ENCODE measurements around the gene RNASE9. TPM values are rescaled to one million over a fixed set of nuclear protein-coding genes. Genes with fewer than 3 reads are reported as not detected.

Gene RNASE9
- total RNA-seq, 2 donors from 2014 or later: not detected

- Mint-ChIP-seq H3K9me3 (no peaks in the 10 kb centered on the region), H3K36me3 (peaks cover 5% of the 10 kb centered on the region), H3K27ac (no peak overlapping the region), H3K4me1 (ENCODE audit: low read depth in 2 of 2) (no peaks in the 10 kb centered on the region), H3K27me3 (peaks cover 8 to 12% of the 10 kb centered on the region in 2 donors), H3K4me3 (no peak overlapping the region)
- no peak for ATAC-seq
- DNase-seq (ENCODE audit: low spot score): no peak
Observed at GRCh38 chr14:20563971-20564370, 3.1 kb upstream of the RNASE9 start.

- no peaks in the 10 kb centered on the region for H3K36me3 Mint-ChIP-seq
Observed at GRCh38 chr14:20559461-20559904, 1.4 kb downstream of the RNASE9 start.

GRCh38 chr14:20557212-20557542, 3.7 kb downstream of the RNASE9 start:
- Mint-ChIP-seq H3K4me3 (no peak overlapping the region), H3K27ac (no peak overlapping the region), H3K36me3 (no peaks in the 10 kb centered on the region), H3K27me3 (peaks cover 9 to 15% of the 10 kb centered on the region in 2 donors), H3K4me1 (ENCODE audit: low read depth in 2 of 2) (no peaks in the 10 kb centered on the region), H3K9me3 (no peaks in the 10 kb centered on the region)
- DNase-seq (ENCODE audit: low spot score) (no peak), ATAC-seq (no peak)

More at GRCh38 chr14:20559461-20559904, 1.4 kb downstream of the RNASE9 start:
- Mint-ChIP-seq H3K27ac (no peak overlapping the region), H3K27me3 (peaks cover 9 to 20% of the 10 kb centered on the region in 2 donors), H3K4me3 (no peak overlapping the region), H3K9me3 (no peaks in the 10 kb centered on the region), H3K4me1 (ENCODE audit: low read depth in 2 of 2) (no peaks in the 10 kb centered on the region)
- ATAC-seq (no peak), DNase-seq (ENCODE audit: low spot score) (no peak)

- Mint-ChIP-seq H3K27ac (no peak overlapping the region), H3K27me3 (peaks cover 9 to 15% of the 10 kb centered on the region in 2 donors)
Observed at GRCh38 chr14:20556500-20557211, 4.2 kb downstream of the RNASE9 start.

GRCh38 chr14:20555845-20556244, 5.0 kb downstream of the RNASE9 start:
- Mint-ChIP-seq H3K4me3 (no peak overlapping the region), H3K36me3 (no peaks in the 10 kb centered on the region), H3K9me3 (no peaks in the 10 kb centered on the region), H3K27me3 (peaks cover 6 to 15% of the 10 kb centered on the region in 2 donors), H3K27ac (no peak overlapping the region), H3K4me1 (ENCODE audit: low read depth in 2 of 2) (no peaks in the 10 kb centered on the region)
- no peak for ATAC-seq
- DNase-seq (ENCODE audit: low spot score): no peak

More at GRCh38 chr14:20556500-20557211, 4.2 kb downstream of the RNASE9 start:
- Mint-ChIP-seq H3K4me3 (no peak overlapping the region), H3K9me3 (no peaks in the 10 kb centered on the region), H3K36me3 (no peaks in the 10 kb centered on the region), H3K4me1 (ENCODE audit: low read depth in 2 of 2) (no peaks in the 10 kb centered on the region)
- ATAC-seq: no peak
- DNase-seq (ENCODE audit: low spot score): no peak

DNA sequence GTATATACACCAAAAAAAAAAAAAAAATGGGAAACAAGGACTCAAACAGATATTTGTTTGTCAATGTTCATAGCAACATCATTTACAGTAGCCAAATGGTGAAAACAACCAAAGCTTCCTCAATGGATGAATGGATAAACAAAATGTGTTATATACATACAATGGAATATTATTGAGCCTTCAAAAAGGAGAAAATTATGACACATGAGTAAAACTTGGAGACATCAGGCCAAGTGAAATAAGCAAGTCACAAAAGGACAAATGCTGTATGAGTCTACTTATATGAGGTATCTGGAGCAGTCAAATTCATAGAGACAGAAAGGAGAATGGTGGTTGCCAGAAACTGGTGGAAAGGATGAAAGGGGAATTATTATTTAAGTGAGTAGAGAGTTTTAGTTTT, 7.8 kb downstream of the RNASE9 start:
- no peaks in the 10 kb centered on the region for H3K9me3 Mint-ChIP-seq
- no peak overlapping the region for H3K27ac Mint-ChIP-seq
- H3K4me3 Mint-ChIP-seq: no peak overlapping the region
- peaks cover 10 to 14% of the 10 kb centered on the region in 2 donors for H3K27me3 Mint-ChIP-seq
- ATAC-seq: no peak
- H3K36me3 Mint-ChIP-seq: no peaks in the 10 kb centered on the region
- no peaks in the 10 kb centered on the region for H3K4me1 Mint-ChIP-seq (ENCODE audit: low read depth in 2 of 2)
- DNase-seq (ENCODE audit: low spot score): no peak

DNA sequence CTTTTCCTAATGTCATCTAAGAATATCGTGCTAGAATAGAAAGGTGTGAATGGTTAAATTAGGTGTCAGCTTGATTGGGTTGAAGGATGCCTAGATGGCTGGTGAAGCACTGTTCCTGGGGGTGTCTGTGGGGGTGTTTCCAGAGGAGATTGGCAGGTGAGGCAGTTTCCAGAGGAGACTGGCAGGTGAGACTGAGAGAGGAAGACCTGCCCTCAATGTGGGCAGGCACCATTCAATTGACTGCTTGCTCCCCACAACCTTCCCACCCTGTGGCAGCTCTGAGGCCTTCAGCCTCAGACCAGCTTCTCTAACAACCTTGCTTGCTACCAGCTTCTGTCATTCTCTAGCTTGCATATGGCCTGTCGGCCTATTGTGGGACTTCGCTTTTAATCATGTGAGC, 9.2 kb downstream of the RNASE9 start:
- H3K27ac Mint-ChIP-seq: no peak overlapping the region
- no peak for DNase-seq (ENCODE audit: low spot score)
- peaks cover 5 to 8% of the 10 kb centered on the region in 2 donors for H3K27me3 Mint-ChIP-seq
- no peaks in the 10 kb centered on the region for H3K36me3 Mint-ChIP-seq
- H3K9me3 Mint-ChIP-seq: no peaks in the 10 kb centered on the region
- H3K4me3 Mint-ChIP-seq: no peak overlapping the region
- H3K4me1 Mint-ChIP-seq (ENCODE audit: low read depth in 2 of 2): no peaks in the 10 kb centered on the region
- no peak for ATAC-seq

GRCh38 chr14:20550926-20551325, 9.9 kb downstream of the RNASE9 start:
- no peaks in the 10 kb centered on the region for H3K36me3 Mint-ChIP-seq
- no peaks in the 10 kb centered on the region for H3K4me1 Mint-ChIP-seq (ENCODE audit: low read depth in 2 of 2)
- DNase-seq (ENCODE audit: low spot score): no peak
- H3K4me3 Mint-ChIP-seq: no peak overlapping the region
- no peak for ATAC-seq
- no peaks in the 10 kb centered on the region for H3K9me3 Mint-ChIP-seq
- H3K27ac Mint-ChIP-seq: no peak overlapping the region
- H3K27me3 Mint-ChIP-seq: peaks cover 3 to 14% of the 10 kb centered on the region in 2 donors

DNA sequence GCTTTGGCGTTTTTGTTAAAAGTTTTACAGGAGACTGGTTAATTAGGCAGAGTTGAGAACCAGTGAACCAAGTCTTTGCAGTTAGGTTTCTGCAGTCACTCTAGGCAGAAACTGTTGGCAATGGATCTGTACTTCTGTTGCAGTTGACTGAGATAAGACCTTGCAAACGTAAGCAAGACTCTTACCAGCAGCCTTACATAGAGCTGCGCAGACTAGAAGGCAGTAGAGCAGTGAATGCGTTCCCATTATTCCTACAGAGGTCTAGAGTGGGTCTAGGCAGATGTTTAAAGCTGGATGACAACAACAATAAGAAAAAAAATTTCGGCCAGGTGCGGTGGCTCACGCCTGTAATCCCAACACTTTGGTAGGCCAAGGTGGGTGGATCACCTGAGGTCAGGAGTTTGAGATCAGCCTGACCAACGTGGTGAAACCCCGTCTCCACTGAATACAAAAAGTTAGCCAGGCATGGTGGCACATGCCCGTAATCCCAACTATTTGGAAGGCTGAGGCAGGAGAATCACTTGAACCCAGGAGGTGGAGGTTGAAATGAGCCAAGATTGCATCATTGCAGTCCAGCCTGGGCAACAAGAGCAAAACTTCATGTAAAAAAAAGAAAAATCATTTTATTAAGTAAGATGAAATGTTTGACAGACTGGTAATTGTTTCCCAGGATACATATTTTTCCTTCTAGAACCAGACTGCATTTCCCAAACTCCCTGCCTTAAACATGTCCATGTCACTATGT, 12.3 kb downstream of the RNASE9 start:
- Mint-ChIP-seq H3K27ac (no peak overlapping the region), H3K36me3 (no peaks in the 10 kb centered on the region), H3K4me3 (no peak overlapping the region), H3K27me3 (peaks cover 14 to 38% of the 10 kb centered on the region in 2 donors), H3K4me1 (ENCODE audit: low read depth in 2 of 2) (no peaks in the 10 kb centered on the region), H3K9me3 (no peaks in the 10 kb centered on the region)
- ATAC-seq (no peak), DNase-seq (ENCODE audit: low spot score) (no peak)

DNA sequence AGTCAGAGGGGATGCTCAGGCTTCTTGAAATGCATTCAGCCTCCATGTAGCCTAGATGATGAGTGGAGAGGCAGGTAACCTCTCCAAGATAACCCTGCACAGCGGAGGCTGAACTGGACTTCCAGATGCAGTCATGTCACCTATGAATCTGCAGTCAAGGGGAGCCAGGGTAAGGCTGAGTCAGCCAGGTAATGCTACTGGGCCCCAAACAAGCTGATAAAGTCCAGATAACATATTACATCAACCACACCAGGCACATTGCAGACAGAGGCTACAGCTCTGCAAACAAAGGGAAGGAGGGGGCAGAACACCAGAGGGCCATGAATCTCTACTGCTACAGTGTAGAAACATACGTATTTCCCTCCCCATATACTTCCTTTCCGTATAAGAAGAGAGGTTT, 14.0 kb downstream of the RNASE9 start:
- ATAC-seq (no peak), DNase-seq (ENCODE audit: low spot score) (no peak)
- H3K4me3 Mint-ChIP-seq: no peak overlapping the region
- no peak overlapping the region for H3K27ac Mint-ChIP-seq
- no peaks in the 10 kb centered on the region for H3K4me1 Mint-ChIP-seq (ENCODE audit: low read depth in 2 of 2)
- H3K27me3 Mint-ChIP-seq: peaks cover 20 to 45% of the 10 kb centered on the region in 2 donors
- H3K36me3 Mint-ChIP-seq: no peaks in the 10 kb centered on the region
- H3K9me3 Mint-ChIP-seq: no peaks in the 10 kb centered on the region

DNA sequence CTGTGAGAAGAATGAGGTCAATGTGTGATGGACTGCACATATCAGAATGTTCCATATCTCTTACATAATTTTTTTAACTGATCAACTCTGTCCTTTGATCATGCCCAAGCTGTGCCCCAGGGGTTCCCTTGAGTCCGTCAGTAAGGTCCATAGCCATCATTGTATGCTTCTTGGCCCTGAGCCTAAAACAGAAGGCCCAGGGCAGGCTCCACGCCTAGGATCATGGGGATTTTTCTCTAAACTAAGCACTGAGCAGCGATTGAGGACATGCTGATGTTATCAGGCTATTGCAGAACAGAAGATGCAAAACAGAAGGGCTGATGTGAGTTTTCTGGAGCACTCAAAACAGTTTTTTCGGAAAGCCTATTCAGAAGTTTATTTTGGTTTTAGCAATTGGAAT, 20.9 kb downstream of the RNASE9 start:
- Mint-ChIP-seq H3K4me1 (ENCODE audit: low read depth in 2 of 2) (no peaks in the 10 kb centered on the region), H3K36me3 (no peaks in the 10 kb centered on the region), H3K4me3 (no peak overlapping the region), H3K27ac (no peak overlapping the region), H3K27me3 (peaks cover 14 to 25% of the 10 kb centered on the region in 2 donors), H3K9me3 (no peaks in the 10 kb centered on the region)
- no peak for DNase-seq (ENCODE audit: low spot score)
- no peak for ATAC-seq

- ATAC-seq: peak; percentile 75 to 79
Observed at GRCh38 chr14:20530771-20531571, 29.9 kb downstream of the RNASE9 start.

GRCh38 chr14:20529806-20530205, 31.0 kb downstream of the RNASE9 start:
- Mint-ChIP-seq H3K27ac (no peak overlapping the region), H3K4me1 (ENCODE audit: low read depth in 2 of 2) (peaks cover 0 to 13% of the 10 kb centered on the region in 2 donors), H3K27me3 (peaks cover 20 to 43% of the 10 kb centered on the region in 2 donors), H3K36me3 (no peaks in the 10 kb centered on the region), H3K4me3 (no peak overlapping the region), H3K9me3 (no peaks in the 10 kb centered on the region)
- no peak for DNase-seq (ENCODE audit: low spot score)
- no peak for ATAC-seq

More at GRCh38 chr14:20530771-20531571, 29.9 kb downstream of the RNASE9 start:
- H3K4me1 Mint-ChIP-seq (ENCODE audit: low read depth in 2 of 2): peaks cover 0 to 13% of the 10 kb centered on the region in 2 donors
- H3K27me3 Mint-ChIP-seq: peaks cover 21 to 49% of the 10 kb centered on the region in 2 donors
- H3K27ac Mint-ChIP-seq: peak overlapping the region in 1 of 2 donors; percentile 11
- H3K9me3 Mint-ChIP-seq: no peaks in the 10 kb centered on the region
- H3K36me3 Mint-ChIP-seq: no peaks in the 10 kb centered on the region
- peak overlapping the region; percentile 17 for H3K4me3 Mint-ChIP-seq
- peak; percentile 69 for DNase-seq (ENCODE audit: low spot score)

Measured in natural killer cell treated with Interleukin-12 subunit alpha and Interleukin-12 subunit beta and Interleukin-15 and Interleukin-18, amount 100 ng/mL, for 72 hours (primary cell).